Measurements from ENCODE around the gene SLC2A8. TPM values are rescaled to one million over a fixed set of nuclear protein-coding genes. Genes with fewer than 3 reads are reported as not detected.

Gene SLC2A8
- total RNA-seq, 1 experiment from 2014 or later, result 27.0 TPM

Other genes with a start within 250 kb of the SLC2A8 start
- gene GARNL3, start 132.4 kb upstream of the SLC2A8 start, total RNA-seq (2014; rRNA removed; shearing (Covaris generic)), result 3.6 and 5.9 TPM in 2 replicates
- gene ZNF79, start 27.2 kb downstream of the SLC2A8 start, total RNA-seq (2014; rRNA removed; shearing (Covaris generic)), result 6.0 and 9.4 TPM in 2 replicates
- 1,304 and 1,604 TPM in 2 replicates for gene RPL12, start 54.2 kb downstream of the SLC2A8 start, total RNA-seq (2014; rRNA removed; shearing (Covaris generic))
- 9.5 and 12.4 TPM in 2 replicates for gene LRSAM1, start 54.3 kb downstream of the SLC2A8 start, total RNA-seq (2014; rRNA removed; shearing (Covaris generic))
- 15.0 and 32.1 TPM in 2 replicates for gene STXBP1, start 215.1 kb downstream of the SLC2A8 start, total RNA-seq (2014; rRNA removed; shearing (Covaris generic))

Measured in M059J (cell line).